Measurements from ENCODE around the gene LSM10.

DNA sequence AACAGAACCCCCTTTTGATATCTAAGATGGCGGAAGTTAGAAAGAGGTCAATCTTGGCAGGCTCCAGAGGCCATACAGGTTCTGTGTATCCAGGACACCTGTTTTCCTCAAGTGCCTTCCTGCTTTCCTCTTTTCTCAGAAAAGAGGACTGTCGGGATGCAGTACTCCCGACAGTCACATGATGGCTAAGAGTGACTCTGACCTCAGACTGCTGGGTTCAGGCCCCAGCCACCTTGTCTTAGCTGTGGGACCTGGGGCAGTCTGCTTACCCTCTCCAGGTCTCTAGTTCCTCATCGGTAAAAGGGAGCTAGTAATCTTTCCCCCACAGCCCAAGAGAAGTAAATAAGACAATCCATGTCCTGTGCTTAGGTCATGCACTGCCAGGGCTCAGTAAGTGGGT, 41.9 kb downstream of the LSM10 start:
- TF ChIP-seq, protein P1, sequence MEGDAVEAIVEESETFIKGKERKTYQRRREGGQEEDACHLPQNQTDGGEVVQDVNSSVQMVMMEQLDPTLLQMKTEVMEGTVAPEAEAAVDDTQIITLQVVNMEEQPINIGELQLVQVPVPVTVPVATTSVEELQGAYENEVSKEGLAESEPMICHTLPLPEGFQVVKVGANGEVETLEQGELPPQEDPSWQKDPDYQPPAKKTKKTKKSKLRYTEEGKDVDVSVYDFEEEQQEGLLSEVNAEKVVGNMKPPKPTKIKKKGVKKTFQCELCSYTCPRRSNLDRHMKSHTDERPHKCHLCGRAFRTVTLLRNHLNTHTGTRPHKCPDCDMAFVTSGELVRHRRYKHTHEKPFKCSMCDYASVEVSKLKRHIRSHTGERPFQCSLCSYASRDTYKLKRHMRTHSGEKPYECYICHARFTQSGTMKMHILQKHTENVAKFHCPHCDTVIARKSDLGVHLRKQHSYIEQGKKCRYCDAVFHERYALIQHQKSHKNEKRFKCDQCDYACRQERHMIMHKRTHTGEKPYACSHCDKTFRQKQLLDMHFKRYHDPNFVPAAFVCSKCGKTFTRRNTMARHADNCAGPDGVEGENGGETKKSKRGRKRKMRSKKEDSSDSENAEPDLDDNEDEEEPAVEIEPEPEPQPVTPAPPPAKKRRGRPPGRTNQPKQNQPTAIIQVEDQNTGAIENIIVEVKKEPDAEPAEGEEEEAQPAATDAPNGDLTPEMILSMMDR (IDR thresholded peaks at IDR 0.05): no peak
- TF ChIP-seq POLR2A (IDR thresholded peaks at IDR 0.05): no peak
